GM19193 (cell line): ENCODE data around the gene GHITM.

ENCODE experiments used
- POLR2A ChIP-seq: IDR thresholded peaks from 4 replicates; pipeline ENCODE4 v1.6.1; 2011; ENCODE audit not compliant: insufficient read depth, insufficient read length; ENCODE audit errors: extremely low read depth

GHITM gene

DNA sequence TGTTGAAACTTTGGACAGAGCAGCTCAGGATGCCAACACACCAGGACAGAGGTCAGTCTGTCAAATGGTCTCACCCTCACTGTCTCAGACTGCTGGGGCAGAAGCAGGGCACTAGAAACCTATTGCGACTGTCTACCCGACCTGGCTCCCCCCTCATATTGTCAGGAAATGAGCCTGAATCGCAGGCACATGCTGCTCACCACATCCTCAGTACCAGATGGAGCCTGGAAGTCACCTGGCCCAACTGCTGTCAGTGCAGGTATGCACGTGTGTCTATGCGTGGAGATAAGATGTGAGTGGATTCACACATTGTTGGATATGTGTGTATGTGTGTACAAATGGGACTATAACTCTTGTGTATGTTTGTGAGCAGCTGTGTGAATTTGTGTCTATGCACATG, 51.8 kb downstream of the GHITM start:
- no peak for TF ChIP-seq POLR2A

GRCh38 chr10:84193327-84193726, 54.0 kb downstream of the GHITM start:
- TF ChIP-seq POLR2A, result no peak

- no peak for TF ChIP-seq POLR2A
Measured at GRCh38 chr10:84193846-84194423, 54.6 kb downstream of the GHITM start.

- no peak for TF ChIP-seq POLR2A
Measured at GRCh38 chr10:84194424-84195043, 55.2 kb downstream of the GHITM start, which contains the start of gene CDHR1. CDHR1 (plus strand) TSS chr10:84194537; CDS start chr10:84194761, 224 bp downstream.

DNA sequence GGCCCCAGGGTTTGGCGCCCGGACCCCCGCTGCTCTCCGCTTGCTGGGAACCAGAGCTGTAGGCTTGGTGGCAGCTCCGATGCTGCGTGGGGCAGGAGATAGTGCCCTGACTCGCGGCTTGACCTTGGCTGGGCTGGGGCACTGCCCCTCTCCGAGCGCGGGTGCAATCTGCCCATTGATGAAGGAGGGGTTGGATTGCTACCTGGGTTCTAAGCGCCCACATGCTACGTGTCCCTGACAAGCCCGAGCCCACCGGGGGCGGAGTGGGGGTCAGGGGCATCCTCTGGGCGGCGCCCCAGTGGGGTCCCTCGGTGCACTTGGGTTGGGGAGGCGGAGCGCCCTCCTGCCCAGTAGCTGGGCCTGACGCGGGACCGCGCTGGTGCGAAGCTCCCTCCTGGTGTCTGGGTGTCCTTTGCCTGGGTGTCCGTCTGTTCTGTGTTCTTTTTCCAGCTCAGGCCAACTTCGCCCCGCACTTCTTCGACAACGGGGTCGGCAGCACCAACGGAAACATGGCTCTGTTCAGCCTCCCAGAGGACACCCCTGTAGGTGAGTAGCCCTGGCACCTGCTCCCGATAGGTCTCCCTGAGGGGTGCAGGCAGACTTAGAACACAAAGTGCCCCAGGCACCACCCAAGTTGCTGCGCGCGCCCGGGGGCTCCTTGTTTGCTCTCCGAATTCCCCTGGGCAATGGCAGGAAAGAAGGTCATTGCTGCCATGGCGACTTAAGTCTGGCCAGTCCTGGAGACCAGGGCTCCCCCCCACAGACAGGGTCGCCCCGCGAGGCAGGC, 55.9 kb downstream of the GHITM start:
- no peak for TF ChIP-seq POLR2A

DNA sequence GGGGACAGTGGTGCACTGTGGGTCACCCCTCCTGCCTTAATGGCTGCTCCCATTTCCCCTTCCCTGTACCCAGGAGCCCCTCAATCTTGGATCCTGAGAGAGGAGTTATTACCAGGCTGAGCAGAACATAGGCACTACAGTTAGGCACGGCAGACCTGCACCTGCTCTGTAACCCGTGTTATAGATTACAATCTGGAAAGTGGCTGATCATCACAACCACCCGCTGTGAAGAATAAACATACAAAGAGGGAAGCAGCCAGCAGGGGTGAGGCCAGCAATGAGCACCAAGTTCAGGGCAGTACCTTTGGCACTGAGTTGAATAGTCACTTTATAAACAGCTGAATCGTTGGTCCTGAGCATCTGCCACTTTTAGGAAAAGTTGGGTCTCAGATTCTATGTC, 56.8 kb downstream of the GHITM start:
- TF ChIP-seq POLR2A, result no peak

- TF ChIP-seq POLR2A, result no peak
Measured at GRCh38 chr10:84196941-84197340, 57.6 kb downstream of the GHITM start.

GRCh38 chr10:84197643-84198042, 58.3 kb downstream of the GHITM start:
- TF ChIP-seq POLR2A, result no peak

DNA sequence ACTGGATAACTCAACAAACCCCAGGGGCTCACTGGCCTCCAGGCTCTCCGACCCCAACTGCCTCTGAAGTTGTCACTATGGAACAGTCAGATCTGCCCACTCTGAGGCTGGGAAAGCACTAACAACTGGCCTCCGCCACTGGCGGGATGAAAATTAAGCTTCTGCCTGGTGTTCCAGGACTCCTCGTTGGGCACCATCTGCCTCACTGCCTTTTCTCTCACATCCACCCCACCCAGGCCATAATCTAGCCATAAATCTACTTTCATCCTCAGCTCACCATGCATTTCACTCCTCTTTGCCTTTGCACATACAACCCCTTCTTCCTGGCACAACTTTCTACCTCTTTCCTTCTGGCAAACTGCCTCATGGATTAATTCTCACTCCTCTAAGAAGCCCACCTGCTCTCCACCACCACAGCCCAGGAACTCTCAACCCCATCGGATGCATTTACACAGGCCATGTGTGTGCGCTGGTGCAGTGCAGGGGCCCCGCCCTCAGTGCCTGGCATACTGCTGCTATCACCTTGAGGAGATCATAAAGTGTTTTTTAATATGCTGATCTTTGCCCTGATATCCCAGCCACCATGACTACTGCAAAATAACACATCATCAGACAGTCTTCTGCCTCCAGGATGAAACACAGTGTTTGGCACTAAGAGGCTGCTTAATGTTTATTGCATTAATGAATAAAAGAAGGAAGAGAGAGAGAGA, 59.1 kb downstream of the GHITM start:
- no peak for TF ChIP-seq POLR2A

DNA sequence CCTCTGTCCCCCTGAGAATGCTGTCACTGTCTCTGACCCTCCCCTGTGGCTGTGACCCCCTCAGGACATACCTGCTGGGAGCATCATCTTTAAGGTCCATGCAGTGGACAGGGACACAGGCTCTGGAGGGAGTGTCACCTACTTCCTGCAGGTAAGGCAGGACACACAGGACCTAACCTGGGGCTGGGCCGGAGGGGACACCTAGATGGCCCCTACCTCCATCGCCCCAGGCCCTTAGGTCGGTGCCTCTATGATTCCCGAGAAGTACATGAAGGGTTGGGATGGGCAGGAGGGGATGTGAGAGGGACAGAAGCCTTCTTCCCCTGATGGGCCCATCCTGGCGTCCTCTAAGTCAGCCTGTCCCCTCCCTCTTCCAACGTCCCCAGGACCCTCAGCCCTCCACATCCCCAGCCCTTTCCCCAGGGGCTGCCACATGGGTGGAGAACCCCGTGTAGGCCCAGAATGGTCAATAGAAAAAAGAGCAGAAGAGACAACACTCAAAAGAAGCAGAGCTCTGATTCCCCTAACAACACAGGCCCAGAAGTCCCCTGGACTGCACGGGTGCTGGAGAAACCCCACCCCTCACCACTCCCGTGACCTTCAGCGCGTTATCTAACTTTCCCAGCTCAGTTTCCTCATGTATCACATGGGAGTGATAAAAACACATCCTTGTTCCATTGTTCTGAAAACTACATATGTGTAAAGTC, 61.4 kb downstream of the GHITM start:
- no peak for TF ChIP-seq POLR2A

DNA sequence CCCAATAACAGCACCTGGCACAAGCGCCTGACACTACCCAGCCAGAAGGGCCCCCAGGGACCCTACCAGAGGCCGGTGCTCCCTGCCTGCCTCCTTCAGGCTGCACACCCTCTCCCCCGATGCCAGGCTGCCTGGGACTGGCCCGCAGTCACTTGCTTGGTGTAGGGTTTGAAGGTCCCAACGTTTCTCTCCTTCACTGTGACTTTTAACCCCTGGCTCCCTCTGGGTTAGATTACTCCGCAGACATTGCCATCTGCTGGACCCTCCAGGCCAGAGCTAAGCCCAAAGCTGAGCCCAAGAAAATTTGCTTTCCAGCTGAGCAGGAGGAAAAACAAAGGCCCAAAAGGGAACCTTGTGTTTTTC, 61.9 kb downstream of the GHITM start:
- no peak for TF ChIP-seq POLR2A

GRCh38 chr10:84201682-84202081, 62.4 kb downstream of the GHITM start:
- no peak for TF ChIP-seq POLR2A

DNA sequence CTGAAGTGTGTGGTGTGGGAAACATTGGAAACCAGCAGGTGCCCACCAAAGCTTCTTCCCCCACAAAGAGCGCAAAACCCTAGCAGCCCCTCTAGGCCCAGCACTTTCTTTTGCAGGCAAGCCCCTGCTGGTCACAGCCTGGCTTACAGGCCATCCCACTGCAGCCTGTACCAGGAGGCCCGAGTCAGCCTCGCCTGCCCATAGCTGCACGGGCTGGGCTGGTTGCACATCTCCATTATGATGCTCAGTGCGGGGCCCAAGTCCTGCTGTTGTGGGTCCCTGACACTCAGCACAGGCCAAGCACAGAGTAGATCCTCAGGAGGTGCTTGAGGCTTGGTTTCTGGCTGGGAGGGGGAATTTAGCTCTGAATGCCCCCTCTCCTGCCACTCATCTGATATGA, 63.0 kb downstream of the GHITM start:
- TF ChIP-seq POLR2A, result no peak
